ENCODE data around the gene STMN3.

Gene STMN3

GRCh38 chr20:63678667-63679465 lies 25.6 kb upstream of the STMN3 start:
- Histone ChIP-seq H3K9me3 (ENCODE audit: low read length) (no peaks in the 10 kb centered on the region), H3F3A (ENCODE audit: insufficient read depth, low read length) (no peaks in the 10 kb centered on the region), H3K4me1 (ENCODE audit: insufficient read depth, low read length, severe bottlenecking) (no peaks in the 10 kb centered on the region), H3K9ac (ENCODE audit: low read length) (no peak overlapping the region), H3K27me3 (ENCODE audit: insufficient read depth, low read length) (no peaks in the 10 kb centered on the region), H3K79me2 (ENCODE audit: insufficient read depth, low read length) (no peaks in the 10 kb centered on the region), H3K36me3 (ENCODE audit: insufficient read depth, low read length) (peaks cover 34% of the 10 kb centered on the region), H4K20me1 (ENCODE audit: insufficient read depth, low read length) (no peaks in the 10 kb centered on the region), H2AFZ (ENCODE audit: low read length) (no peak overlapping the region), H3K4me2 (ENCODE audit: low read length) (no peak overlapping the region), H3K4me3 (ENCODE audit: low read depth, low read length, poor library complexity, severe bottlenecking) (no peak overlapping the region), H3K9me2 (ENCODE audit: low read depth, low read length) (no peaks in the 10 kb centered on the region), H3K27ac (ENCODE audit: low read depth, low read length, poor library complexity, severe bottlenecking) (no peak overlapping the region)
- TF ChIP-seq CTCF (IDR thresholded peaks at IDR 0.05; ENCODE audit: low read length) (no peak), EZH2 (IDR thresholded peaks at IDR 0.05; ENCODE audit: borderline replicate concordance, low read length) (no peak)

- no peak overlapping the region for H3K9ac ChIP-seq (ENCODE audit: low read length)
- H3K4me3 ChIP-seq (ENCODE audit: low read depth, low read length, poor library complexity, severe bottlenecking) = no peak overlapping the region
- no peaks in the 10 kb centered on the region for H4K20me1 ChIP-seq (ENCODE audit: insufficient read depth, low read length)
- H3K79me2 ChIP-seq (ENCODE audit: insufficient read depth, low read length) = no peaks in the 10 kb centered on the region
- H3F3A ChIP-seq (ENCODE audit: insufficient read depth, low read length) = no peaks in the 10 kb centered on the region
- H3K27ac ChIP-seq (ENCODE audit: low read depth, low read length, poor library complexity, severe bottlenecking) = no peak overlapping the region
- no peaks in the 10 kb centered on the region for H3K9me2 ChIP-seq (ENCODE audit: low read depth, low read length)
- H3K36me3 ChIP-seq (ENCODE audit: insufficient read depth, low read length) = peaks cover 34% of the 10 kb centered on the region
- H3K4me1 ChIP-seq (ENCODE audit: insufficient read depth, low read length, severe bottlenecking) = no peaks in the 10 kb centered on the region
- no peak for TF ChIP-seq EZH2 (IDR thresholded peaks at IDR 0.05; ENCODE audit: borderline replicate concordance, low read length)
- no peak for TF ChIP-seq CTCF (IDR thresholded peaks at IDR 0.05; ENCODE audit: low read length)
- H3K9me3 ChIP-seq (ENCODE audit: low read length) = no peaks in the 10 kb centered on the region
- H3K4me2 ChIP-seq (ENCODE audit: low read length) = no peak overlapping the region
- no peaks in the 10 kb centered on the region for H3K27me3 ChIP-seq (ENCODE audit: insufficient read depth, low read length)
- H2AFZ ChIP-seq (ENCODE audit: low read length) = no peak overlapping the region
Observed at GRCh38 chr20:63678071-63678470, 24.8 kb upstream of the STMN3 start.

- H3K9me2 ChIP-seq (ENCODE audit: low read depth, low read length) = no peaks in the 10 kb centered on the region
- H3K4me2 ChIP-seq (ENCODE audit: low read length) = no peak overlapping the region
- H3F3A ChIP-seq (ENCODE audit: insufficient read depth, low read length) = no peaks in the 10 kb centered on the region
- no peak overlapping the region for H3K4me3 ChIP-seq (ENCODE audit: low read depth, low read length, poor library complexity, severe bottlenecking)
- peaks cover 26% of the 10 kb centered on the region for H3K36me3 ChIP-seq (ENCODE audit: insufficient read depth, low read length)
- no peaks in the 10 kb centered on the region for H3K27me3 ChIP-seq (ENCODE audit: insufficient read depth, low read length)
- no peak overlapping the region for H3K9ac ChIP-seq (ENCODE audit: low read length)
- no peak for TF ChIP-seq CTCF (IDR thresholded peaks at IDR 0.05; ENCODE audit: low read length)
- TF ChIP-seq EZH2 (IDR thresholded peaks at IDR 0.05; ENCODE audit: borderline replicate concordance, low read length) = no peak
- H3K9me3 ChIP-seq (ENCODE audit: low read length) = no peaks in the 10 kb centered on the region
- H4K20me1 ChIP-seq (ENCODE audit: insufficient read depth, low read length) = no peaks in the 10 kb centered on the region
- no peak overlapping the region for H2AFZ ChIP-seq (ENCODE audit: low read length)
- H3K4me1 ChIP-seq (ENCODE audit: insufficient read depth, low read length, severe bottlenecking) = no peaks in the 10 kb centered on the region
- no peak overlapping the region for H3K27ac ChIP-seq (ENCODE audit: low read depth, low read length, poor library complexity, severe bottlenecking)
- no peaks in the 10 kb centered on the region for H3K79me2 ChIP-seq (ENCODE audit: insufficient read depth, low read length)
Observed at GRCh38 chr20:63675681-63676368, 22.6 kb upstream of the STMN3 start.
